Endothelial cell of umbilical vein (primary cell): Measurements from ENCODE around the gene PILRA. TPM values are rescaled to one million over a fixed set of nuclear protein-coding genes. Genes with fewer than 3 reads are reported as not detected.

Source experiments
- BruUV-seq: library from RNA; stranded (reverse); fragments of 400-500 nt; replicated peaks from 2 replicates; lab custom pipeline; 2021; lab: Mats Ljungman, UMichigan
- CTCF ChIA-PET: fragments of 300-600, 350-600 bp; sonication (Branson Sonifier 250); formaldehyde crosslinking; loops from one replicate; lab custom pipeline; 2021; ENCODE audit warnings: antibody characterized with exemption, inconsistent platforms; lab: Charles Lee
- POLR2A ChIA-PET: fragments of 300-600, 350-600 bp; sonication (Branson Sonifier 250); formaldehyde crosslinking; loops from one replicate; lab custom pipeline; 2021; ENCODE audit warnings: antibody characterized with exemption, inconsistent platforms; lab: Charles Lee
- DNase-seq: peaks from one replicate; pipeline ENCODE4 v3.0.0-alpha.2; 2011; ENCODE audit warnings: low read depth, low spot score
- FAIRE-seq: peaks from 2 replicates; lab custom pipeline; 2011; peaks lifted over from hg19 to GRCh38; lab: Jason Lieb, UNC
- H2AFZ ChIP-seq: 2 replicates; pipeline ENCODE4 v1.6.0; 2012; ENCODE audit warnings: low read depth, low read length, control low read depth, inconsistent platforms
- H3K27ac ChIP-seq: 2 replicates; pipeline ENCODE4 v1.5.1; 2011; ENCODE audit warnings: low read depth, mild to moderate bottlenecking, control low read depth, low read length, moderate library complexity; ENCODE audit not compliant: insufficient read depth
- H3K27me3 ChIP-seq, 2 experiments: 2 replicates each; pipeline versions ENCODE4 v1.6.0 to v1.6.1; 2011; ENCODE audit warnings: low read length in 2 of 2, mixed read lengths in 1 of 2; ENCODE audit not compliant: control insufficient read depth in 2 of 2, insufficient read depth in 2 of 2
- H3K36me3 ChIP-seq, 2 experiments: 2 replicates in 1 of 2; 3 replicates in 1 of 2; pipeline ENCODE4 v1.5.1; 2011; ENCODE audit warnings: low read length in 2 of 2, mild to moderate bottlenecking in 1 of 2, moderate library complexity in 1 of 2; ENCODE audit not compliant: control insufficient read depth in 2 of 2, insufficient read depth in 2 of 2; ENCODE audit errors: extremely low read depth in 1 of 2
- H3K4me1 ChIP-seq: 3 replicates; pipeline ENCODE4 v1.5.1; 2011; ENCODE audit warnings: mild to moderate bottlenecking, low read length; ENCODE audit not compliant: control insufficient read depth, insufficient read depth; ENCODE audit errors: extremely low read depth
- H3K4me2 ChIP-seq: 2 replicates; pipeline ENCODE4 v1.6.1; 2011; ENCODE audit warnings: low read length, control low read depth, mixed read lengths; ENCODE audit not compliant: insufficient read depth
- H3K4me3 ChIP-seq, 3 experiments: fragments of 200-600 bp in 1 of 3; sonication (generic), shearing (Covaris generic) in 1 of 3; replicated peaks in 1 of 3; 2 replicates each; pipeline ENCODE4 v1.5.1; 2011 to 2016; ENCODE audit warnings: control low read depth in 3 of 3, low read length in 3 of 3, mild to moderate bottlenecking in 2 of 3, inconsistent platforms in 1 of 3, low read depth in 1 of 3, moderate library complexity in 1 of 3; ENCODE audit not compliant: insufficient read depth in 1 of 3
- H3K79me2 ChIP-seq: 2 replicates; pipeline ENCODE4 v1.6.0; 2012; ENCODE audit warnings: low read length, inconsistent platforms; ENCODE audit not compliant: control insufficient read depth, insufficient read depth
- H3K9ac ChIP-seq: replicated peaks from 2 replicates; pipeline ENCODE3; 2011; ENCODE audit warnings: low read length, control low read depth; ENCODE audit not compliant: insufficient read depth; ENCODE audit errors: extremely low read depth
- H3K9me1 ChIP-seq: replicated peaks from 3 replicates; pipeline ENCODE4 v1.6.0; 2011; ENCODE audit warnings: mild to moderate bottlenecking, low read length; ENCODE audit not compliant: control insufficient read depth, insufficient read depth; ENCODE audit errors: extremely low read depth
- H3K9me3 ChIP-seq: replicated peaks from 2 replicates; pipeline ENCODE4 v1.5.1; 2012; ENCODE audit warnings: low read length, inconsistent platforms; ENCODE audit not compliant: control insufficient read depth, insufficient read depth
- H4K20me1 ChIP-seq: replicated peaks from 2 replicates; pipeline ENCODE3; 2011; ENCODE audit warnings: mild to moderate bottlenecking, low read length; ENCODE audit not compliant: control insufficient read depth, insufficient read depth; ENCODE audit errors: extremely low read depth
- EZH2 ChIP-seq: IDR thresholded peaks from 2 replicates; pipeline ENCODE4 v1.6.1; 2012; ENCODE audit warnings: borderline replicate concordance, low read depth, mild to moderate bottlenecking, moderate library complexity, low read length, inconsistent platforms; ENCODE audit not compliant: severe bottlenecking
- MAX ChIP-seq: IDR thresholded peaks from 2 replicates; pipeline ENCODE4 v1.6.1; 2011; ENCODE audit not compliant: insufficient read depth, insufficient read length
- POLR2A ChIP-seq: IDR thresholded peaks from 2 replicates; pipeline ENCODE4 v1.6.1; 2012; ENCODE audit warnings: low read depth, mild to moderate bottlenecking, control low read depth, low read length
- POLR2AphosphoS5 ChIP-seq: IDR thresholded peaks from 2 replicates; pipeline ENCODE4 v1.6.1; 2012; ENCODE audit warnings: low read depth, mild to moderate bottlenecking, control low read depth, low read length, moderate library complexity; ENCODE audit not compliant: insufficient read depth
- dilution Hi-C: fragments of 300-500 bp; cut with MboI; formaldehyde crosslinking; loops from one replicate; pipeline ENCODE4 v1.15.0; 2019; ENCODE audit warnings: low sequenced_read_pairs; ENCODE audit not compliant: extremely low pct_ligation_motif_present
- intact Hi-C: fragments of 100-400 bp; cut with micrococcal nuclease; formaldehyde crosslinking; loops from one replicate; pipeline ENCODE4 v1.10.0; 2022
- polyA plus RNA-seq, 4 experiments: library from polyadenylated mRNA; depleted of rRNA in 3 of 4; stranded (reverse) in 3 of 4; unstranded in 1 of 4; fragments of >200 nt; gene quantifications; 2 replicates each; pipeline versions ENCODE4 v1.2.1 to v1.2.3, GENCODE V29; 2011 to 2012; ENCODE audit warnings: missing spikeins in 1 of 4
- total RNA-seq: library from RNA; stranded (reverse); gene quantifications from 2 replicates; pipeline ENCODE4 v1.2.3, GENCODE V29; 2021

Gene PILRA
- total and polyA plus RNA-seq, 2 donors (not counting 3 experiments of a cell fraction or from before 2014, with no cell fraction given), result 0.61 to 1.3 TPM

DNA sequence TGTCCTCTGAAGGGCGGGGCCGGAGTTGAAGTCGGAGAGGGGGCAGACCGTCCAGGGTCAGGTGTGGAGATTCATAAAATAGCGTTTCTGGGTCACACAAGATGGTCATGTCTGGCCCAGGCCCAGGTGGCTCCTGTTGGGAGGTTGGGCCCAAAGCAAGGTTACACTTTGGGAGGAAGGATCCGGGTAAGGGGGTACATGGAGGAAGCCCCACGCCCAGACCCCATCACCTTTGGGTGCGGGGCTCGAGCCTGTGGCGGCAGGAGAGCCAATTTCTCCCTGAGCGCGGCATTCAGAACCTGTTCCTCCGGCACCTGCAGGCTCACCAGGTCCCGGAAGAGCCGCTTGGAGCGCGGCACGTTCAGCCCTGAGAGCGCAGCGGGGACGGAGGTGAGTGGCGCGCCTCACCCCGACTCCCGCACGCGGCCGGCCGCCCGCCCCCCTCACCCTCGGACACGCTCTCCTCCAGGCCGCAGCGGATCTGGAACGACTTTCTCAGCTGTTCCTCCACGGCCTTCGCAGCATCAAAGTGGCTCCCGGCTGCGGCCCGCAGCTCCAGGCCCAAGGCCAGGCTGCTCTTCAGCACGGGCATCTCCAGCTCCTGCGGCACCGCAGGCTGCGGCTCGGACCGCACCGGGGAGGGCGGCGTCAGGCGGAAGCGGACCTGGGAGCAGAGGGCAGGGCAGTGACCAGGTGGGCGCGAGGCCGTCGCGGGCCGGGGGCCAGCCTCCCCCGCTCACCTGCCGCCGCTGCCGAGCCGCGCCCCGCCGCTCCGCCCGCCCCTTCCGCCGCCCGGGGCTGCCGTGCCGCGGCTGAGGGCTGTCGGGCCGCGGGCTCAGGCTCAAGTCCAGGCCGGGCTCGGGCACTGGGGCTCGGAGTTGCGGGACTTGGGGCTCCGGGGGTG lies 62.4 kb downstream of the PILRA start:
- no peaks in the 10 kb centered on the region for H3K27me3 ChIP-seq
- DNase-seq, result peak; percentile 33
- dilution Hi-C loops, result no loop called here
- peaks cover 5 to 20% of the 10 kb centered on the region in 2 experiments for H3K36me3 ChIP-seq
- peak overlapping the region; percentile 91 for H3K27ac ChIP-seq
- no TSS peak for BruUV-seq
- H3K4me3 ChIP-seq, result peak overlapping the region; percentile 51 to 81 (median 54)
- peak overlapping the region; percentile 93 for H3K9ac ChIP-seq
- H4K20me1 ChIP-seq, result no peaks in the 10 kb centered on the region
- ChIA-PET CTCF (interaction anchor here (1.0 to 1.7 kb wide), 4 partner anchors 9 to 20 kb away, joined by 3 to 9 read pairs (median 5); no protein-coding TSS in a partner anchor), POLR2A (interaction anchor here (1.0 to 1.7 kb wide), 2 partner anchors 9 to 19 kb away, joined by 4 to 9 read pairs; no protein-coding TSS in a partner anchor)
- peaks cover 31% of the 10 kb centered on the region for H3K4me1 ChIP-seq
- H2AFZ ChIP-seq, result no peak overlapping the region
- H3K79me2 ChIP-seq, result peaks cover 41% of the 10 kb centered on the region
- intact Hi-C loops, result loop anchor here (1.0 to 2.0 kb wide), 3 partner anchors 7 to 15 kb away; partner anchors contain the start of gene ZCWPW1
- H3K9me3 ChIP-seq, result no peaks in the 10 kb centered on the region
- TF ChIP-seq EZH2 (no peak), POLR2A (peak; percentile 66), MAX (no peak), POLR2AphosphoS5 (peak; percentile 54)
- no peaks in the 10 kb centered on the region for H3K9me1 ChIP-seq
- no peak for FAIRE-seq
- H3K4me2 ChIP-seq, result peak overlapping the region; percentile 27
